HL-60 (cell line): ENCODE results near the gene LGR6.

Experiments used
- GABPA ChIP-seq: IDR thresholded peaks from 2 replicates; pipeline ENCODE4 v1.6.1; 2012; ENCODE audit warnings: low read depth
- POLR2AphosphoS5 ChIP-seq: IDR thresholded peaks from 2 replicates; pipeline ENCODE4 v1.6.1; 2012; ENCODE audit warnings: low read depth
- TF ChIP-seq, protein P1 (sequence below): IDR thresholded peaks from one replicate; pipeline ENCODE4 v1.5.1; 2011; ENCODE audit warnings: low read length, control low read depth, inconsistent platforms; ENCODE audit not compliant: insufficient read depth

DNA sequence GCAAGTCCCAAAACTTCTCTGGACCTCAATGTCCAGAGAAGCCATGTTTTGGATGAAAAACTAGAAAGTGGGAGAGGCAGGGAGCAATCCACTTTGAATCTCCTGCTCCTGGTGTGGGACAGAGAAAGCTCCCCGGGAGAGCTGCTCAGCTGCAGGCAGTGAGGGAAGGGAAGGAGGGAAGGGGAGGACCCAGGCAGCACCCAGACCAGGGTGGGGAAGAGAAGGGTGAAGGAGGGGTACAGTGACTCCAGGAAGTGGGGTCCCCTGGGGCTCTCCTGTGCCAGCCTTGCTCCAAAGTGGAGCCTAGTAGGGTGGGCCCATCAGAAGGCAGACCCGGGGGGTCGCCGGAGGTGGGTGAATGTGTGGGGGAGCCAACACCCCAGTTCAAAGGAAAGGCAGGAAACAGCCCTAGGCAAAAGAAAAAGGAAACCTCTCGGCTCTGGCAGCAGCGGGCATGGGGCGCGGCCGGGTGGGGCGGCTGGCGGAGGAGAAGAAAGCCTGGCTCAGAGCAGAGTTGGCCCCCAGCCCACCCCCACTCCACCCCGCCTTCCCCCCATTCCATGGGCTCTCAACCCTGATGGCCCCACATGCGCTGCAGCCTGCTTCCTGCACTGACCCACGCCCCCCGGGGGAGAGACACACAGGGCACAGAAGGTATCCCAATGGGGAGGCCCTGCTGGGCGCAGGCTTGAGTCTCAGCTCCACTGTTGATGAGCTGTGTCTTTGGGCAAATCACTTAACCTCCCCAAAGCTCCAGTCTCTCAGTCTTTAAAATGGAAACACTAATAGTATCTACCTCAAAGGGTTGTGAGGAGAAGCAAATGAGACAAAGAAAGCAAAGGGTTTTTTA is 5.7 kb downstream of the LGR6 start:
- TF ChIP-seq, protein P1, sequence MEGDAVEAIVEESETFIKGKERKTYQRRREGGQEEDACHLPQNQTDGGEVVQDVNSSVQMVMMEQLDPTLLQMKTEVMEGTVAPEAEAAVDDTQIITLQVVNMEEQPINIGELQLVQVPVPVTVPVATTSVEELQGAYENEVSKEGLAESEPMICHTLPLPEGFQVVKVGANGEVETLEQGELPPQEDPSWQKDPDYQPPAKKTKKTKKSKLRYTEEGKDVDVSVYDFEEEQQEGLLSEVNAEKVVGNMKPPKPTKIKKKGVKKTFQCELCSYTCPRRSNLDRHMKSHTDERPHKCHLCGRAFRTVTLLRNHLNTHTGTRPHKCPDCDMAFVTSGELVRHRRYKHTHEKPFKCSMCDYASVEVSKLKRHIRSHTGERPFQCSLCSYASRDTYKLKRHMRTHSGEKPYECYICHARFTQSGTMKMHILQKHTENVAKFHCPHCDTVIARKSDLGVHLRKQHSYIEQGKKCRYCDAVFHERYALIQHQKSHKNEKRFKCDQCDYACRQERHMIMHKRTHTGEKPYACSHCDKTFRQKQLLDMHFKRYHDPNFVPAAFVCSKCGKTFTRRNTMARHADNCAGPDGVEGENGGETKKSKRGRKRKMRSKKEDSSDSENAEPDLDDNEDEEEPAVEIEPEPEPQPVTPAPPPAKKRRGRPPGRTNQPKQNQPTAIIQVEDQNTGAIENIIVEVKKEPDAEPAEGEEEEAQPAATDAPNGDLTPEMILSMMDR, result no peak
- no peak for TF ChIP-seq GABPA
- TF ChIP-seq POLR2AphosphoS5, result no peak
